Measurements from ENCODE around the gene TBC1D2. TPM values are rescaled to one million over a fixed set of nuclear protein-coding genes. Genes with fewer than 3 reads are reported as not detected.

The TBC1D2 gene
- total and polyA plus RNA-seq, 2 of the 4 experiments (the other 2 are of a cell fraction), result 36.9 to 62.7 TPM

DNA sequence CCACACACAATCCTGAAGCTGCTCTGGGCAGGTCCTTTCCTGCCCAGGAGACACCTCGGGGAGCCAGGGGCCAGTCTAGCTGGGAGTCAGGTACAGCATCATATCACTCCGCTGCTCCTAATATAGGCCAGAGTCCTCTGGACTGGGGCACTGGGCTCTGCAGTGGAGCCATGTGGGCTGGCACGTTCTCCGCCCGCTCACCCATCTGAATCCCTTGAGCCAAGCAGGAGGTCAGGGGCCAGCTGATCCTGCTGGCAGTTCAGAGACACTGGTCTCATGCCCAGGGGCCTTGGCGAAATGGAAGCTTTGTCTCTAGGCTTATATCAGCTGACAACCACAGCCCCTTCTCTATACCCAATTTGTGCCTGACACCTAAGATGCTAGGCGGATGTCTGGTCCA lies 53.7 kb downstream of the TBC1D2 start:
- H3K18ac ChIP-seq (ENCODE audit: low read depth, low read length), result no peak overlapping the region
- no TSS peak for BruUV-seq (replicated peaks)
- no peak overlapping the region for H2BK15ac ChIP-seq (ENCODE audit: low read depth, low read length)
- no peak for DNase-seq
- no peak overlapping the region for H3K4ac ChIP-seq (ENCODE audit: low read depth, low read length)
- H2BK20ac ChIP-seq (ENCODE audit: low read depth, low read length), result no peak overlapping the region
- H3K79me1 ChIP-seq (ENCODE audit: low read depth in 1 of 2, low read length in 2 of 2), result peaks cover 4 to 6% of the 10 kb centered on the region in 2 experiments; a peak in 1 of 4 replicates
- no peak overlapping the region for H4K91ac ChIP-seq (ENCODE audit: insufficient read depth, low read depth, low read length)
- peak overlapping the region; percentile 28 for H2AFZ ChIP-seq (replicated peaks; ENCODE audit: low read length, poor library complexity)
- no peak overlapping the region for H2AK9ac ChIP-seq (replicated peaks; ENCODE audit: low read depth, low read length, poor library complexity)
- H3K56ac ChIP-seq (ENCODE audit: extremely low read depth, insufficient read depth, low read length), result no peak overlapping the region
- H3K9me1 ChIP-seq (ENCODE audit: insufficient read depth, low read length), result no peaks in the 10 kb centered on the region
- H2BK5ac ChIP-seq (ENCODE audit: low read depth, low read length, poor library complexity, severe bottlenecking), result no peak overlapping the region
- no peak overlapping the region for H3K27ac ChIP-seq (ENCODE audit: insufficient read depth, low read length)
- no peak overlapping the region for H4K8ac ChIP-seq (ENCODE audit: low read depth in 2 of 2, low read length in 2 of 2)
- 100% methylated on average over 1 of the region's 7 CpGs; no CpG with 5 or more reads in 1 of the 2 experiments for WGBS, 2 experiments (ENCODE audit: extremely low coverage in 2 of 2, insufficient read length in 1 of 2)
- ChIA-PET CTCF (interaction anchor here (0.6 kb wide), 1 partner anchor 251 kb away, joined by 5 read pairs; no protein-coding TSS in a partner anchor), POLR2A (ENCODE audit: unreplicated experiment) (no interaction called here)
- dilution Hi-C loops (cut with HindIII; ENCODE audit: low sequenced_read_pairs, unreplicated experiment), result no loop called here
- no peak overlapping the region for H3K23ac ChIP-seq (ENCODE audit: low read depth, low read length)
- no peak for TF ChIP-seq FOS (IDR thresholded peaks at IDR 0.05; ENCODE audit: low read depth, low read length)
- no peak for TF ChIP-seq MAFK (IDR thresholded peaks at IDR 0.05; ENCODE audit: low read depth, low read length)
- TF ChIP-seq BHLHE40 (IDR thresholded peaks at IDR 0.05; ENCODE audit: low read depth, low read length), result no peak
- no peak for TF ChIP-seq NFE2L2 (IDR thresholded peaks at IDR 0.05; ENCODE audit: low read depth, low read length)
- TF ChIP-seq, protein P1, sequence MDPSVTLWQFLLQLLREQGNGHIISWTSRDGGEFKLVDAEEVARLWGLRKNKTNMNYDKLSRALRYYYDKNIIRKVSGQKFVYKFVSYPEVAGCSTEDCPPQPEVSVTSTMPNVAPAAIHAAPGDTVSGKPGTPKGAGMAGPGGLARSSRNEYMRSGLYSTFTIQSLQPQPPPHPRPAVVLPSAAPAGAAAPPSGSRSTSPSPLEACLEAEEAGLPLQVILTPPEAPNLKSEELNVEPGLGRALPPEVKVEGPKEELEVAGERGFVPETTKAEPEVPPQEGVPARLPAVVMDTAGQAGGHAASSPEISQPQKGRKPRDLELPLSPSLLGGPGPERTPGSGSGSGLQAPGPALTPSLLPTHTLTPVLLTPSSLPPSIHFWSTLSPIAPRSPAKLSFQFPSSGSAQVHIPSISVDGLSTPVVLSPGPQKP (IDR thresholded peaks at IDR 0.05; ENCODE audit: borderline replicate concordance, low read depth, low read length), result no peak
- TF ChIP-seq MAZ (IDR thresholded peaks at IDR 0.05; ENCODE audit: borderline replicate concordance, low read depth, low read length), result no peak
- TF ChIP-seq SMC3 (IDR thresholded peaks at IDR 0.05; ENCODE audit: low read depth, low read length), result no peak
- TF ChIP-seq, protein P2, sequence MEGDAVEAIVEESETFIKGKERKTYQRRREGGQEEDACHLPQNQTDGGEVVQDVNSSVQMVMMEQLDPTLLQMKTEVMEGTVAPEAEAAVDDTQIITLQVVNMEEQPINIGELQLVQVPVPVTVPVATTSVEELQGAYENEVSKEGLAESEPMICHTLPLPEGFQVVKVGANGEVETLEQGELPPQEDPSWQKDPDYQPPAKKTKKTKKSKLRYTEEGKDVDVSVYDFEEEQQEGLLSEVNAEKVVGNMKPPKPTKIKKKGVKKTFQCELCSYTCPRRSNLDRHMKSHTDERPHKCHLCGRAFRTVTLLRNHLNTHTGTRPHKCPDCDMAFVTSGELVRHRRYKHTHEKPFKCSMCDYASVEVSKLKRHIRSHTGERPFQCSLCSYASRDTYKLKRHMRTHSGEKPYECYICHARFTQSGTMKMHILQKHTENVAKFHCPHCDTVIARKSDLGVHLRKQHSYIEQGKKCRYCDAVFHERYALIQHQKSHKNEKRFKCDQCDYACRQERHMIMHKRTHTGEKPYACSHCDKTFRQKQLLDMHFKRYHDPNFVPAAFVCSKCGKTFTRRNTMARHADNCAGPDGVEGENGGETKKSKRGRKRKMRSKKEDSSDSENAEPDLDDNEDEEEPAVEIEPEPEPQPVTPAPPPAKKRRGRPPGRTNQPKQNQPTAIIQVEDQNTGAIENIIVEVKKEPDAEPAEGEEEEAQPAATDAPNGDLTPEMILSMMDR (conservative IDR thresholded peaks at IDR 0.05; ENCODE audit: low read depth, low read length), result no peak
- no peak overlapping the region for H3K14ac ChIP-seq (replicated peaks; ENCODE audit: low read depth, low read length)
- in situ Hi-C loops (cut with MboI; ENCODE audit: low sequenced_read_pairs), result no loop called here
- no peaks in the 10 kb centered on the region for H3K9me3 ChIP-seq (ENCODE audit: control insufficient read depth, insufficient read depth, low read length)
- no peaks in the 10 kb centered on the region for H4K20me1 ChIP-seq (ENCODE audit: insufficient read depth, low read length)
- H3K9ac ChIP-seq (ENCODE audit: low read depth, low read length), result no peak overlapping the region
- no peak overlapping the region for H2BK120ac ChIP-seq (ENCODE audit: low read depth, low read length)
- no peak overlapping the region for H4K5ac ChIP-seq (ENCODE audit: low read depth, low read length)
- no peak overlapping the region for H2AK5ac ChIP-seq (ENCODE audit: low read depth, low read length)
- no peak overlapping the region for H3K4me2 ChIP-seq (ENCODE audit: low read depth, low read length)
- no peak for ATAC-seq (ENCODE audit: low read depth)
- peaks cover 16% of the 10 kb centered on the region for H3K36me3 ChIP-seq (ENCODE audit: control insufficient read depth, insufficient read depth, low read length)
- no peak overlapping the region for H3K4me3 ChIP-seq (ENCODE audit: insufficient read depth, low read depth, low read length)
- no peaks in the 10 kb centered on the region for H3K4me1 ChIP-seq (ENCODE audit: control insufficient read depth, insufficient read depth, low read length)
- H3K27me3 ChIP-seq (ENCODE audit: control insufficient read depth, insufficient read depth, low read length), result no peaks in the 10 kb centered on the region
- intact Hi-C loops (cut with micrococcal nuclease), result no loop called here

Measured in IMR-90 (cell line).